Glutamatergic neuron (in vitro differentiated cells): ENCODE measurements around the gene DNMT3A. TPM values are rescaled to one million over a fixed set of nuclear protein-coding genes. Genes with fewer than 3 reads are reported as not detected.

ENCODE experiments used
- DNase-seq: peaks from one replicate; pipeline ENCODE4 v3.0.0; 2022
- H3K27ac Mint-ChIP-seq: one replicate; pipeline ENCODE4 v1.8.0; 2020; ENCODE audit warnings: mild to moderate bottlenecking, mixed read lengths, inconsistent platforms; ENCODE audit not compliant: unreplicated experiment
- H3K27me3 Mint-ChIP-seq: one replicate; pipeline ENCODE4 v1.8.0; 2020; ENCODE audit warnings: mild to moderate bottlenecking, moderate library complexity, mixed read lengths, inconsistent platforms; ENCODE audit not compliant: unreplicated experiment
- H3K36me3 Mint-ChIP-seq: one replicate; pipeline ENCODE4 v1.8.0; 2020; ENCODE audit warnings: mild to moderate bottlenecking, mixed read lengths, inconsistent platforms; ENCODE audit not compliant: unreplicated experiment
- H3K4me1 Mint-ChIP-seq: one replicate; pipeline ENCODE4 v1.8.0; 2020; ENCODE audit warnings: mild to moderate bottlenecking, low read depth, mixed read lengths, inconsistent platforms; ENCODE audit not compliant: unreplicated experiment
- H3K4me3 Mint-ChIP-seq: one replicate; pipeline ENCODE4 v1.8.0; 2020; ENCODE audit warnings: mild to moderate bottlenecking, mixed read lengths, inconsistent platforms; ENCODE audit not compliant: unreplicated experiment
- H3K9me3 Mint-ChIP-seq: one replicate; pipeline ENCODE4 v1.8.0; 2020; ENCODE audit warnings: mild to moderate bottlenecking, moderate library complexity, mixed read lengths, inconsistent platforms; ENCODE audit not compliant: unreplicated experiment
- total RNA-seq: library from RNA; stranded (reverse); fragmentation: NEBNext Ultra II Directional; extraction: Animal tissue kit (Norgen Biotek cat#: 25700); gene quantifications from one replicate; pipeline ENCODE4 v1.2.1, GENCODE V29; 2021; ENCODE audit not compliant: unreplicated experiment
- TF ChIP-seq, protein P1 (sequence below): fragments of 200-600 bp; sonication (generic); IDR thresholded peaks from one replicate; pipeline ENCODE4 v1.5.0; 2021; ENCODE audit not compliant: partially characterized antibody, unreplicated experiment

The DNMT3A gene
- total RNA-seq, 1 donor from 2014 or later: 175 TPM

- Mint-ChIP-seq H3K27me3 (peaks cover 3% of the 10 kb centered on the region), H3K4me3 (no peak overlapping the region), H3K27ac (no peak overlapping the region), H3K36me3 (no peaks in the 10 kb centered on the region), H3K9me3 (no peaks in the 10 kb centered on the region), H3K4me1 (peaks cover 5% of the 10 kb centered on the region)
- DNase-seq: no peak
- TF ChIP-seq, protein P1, sequence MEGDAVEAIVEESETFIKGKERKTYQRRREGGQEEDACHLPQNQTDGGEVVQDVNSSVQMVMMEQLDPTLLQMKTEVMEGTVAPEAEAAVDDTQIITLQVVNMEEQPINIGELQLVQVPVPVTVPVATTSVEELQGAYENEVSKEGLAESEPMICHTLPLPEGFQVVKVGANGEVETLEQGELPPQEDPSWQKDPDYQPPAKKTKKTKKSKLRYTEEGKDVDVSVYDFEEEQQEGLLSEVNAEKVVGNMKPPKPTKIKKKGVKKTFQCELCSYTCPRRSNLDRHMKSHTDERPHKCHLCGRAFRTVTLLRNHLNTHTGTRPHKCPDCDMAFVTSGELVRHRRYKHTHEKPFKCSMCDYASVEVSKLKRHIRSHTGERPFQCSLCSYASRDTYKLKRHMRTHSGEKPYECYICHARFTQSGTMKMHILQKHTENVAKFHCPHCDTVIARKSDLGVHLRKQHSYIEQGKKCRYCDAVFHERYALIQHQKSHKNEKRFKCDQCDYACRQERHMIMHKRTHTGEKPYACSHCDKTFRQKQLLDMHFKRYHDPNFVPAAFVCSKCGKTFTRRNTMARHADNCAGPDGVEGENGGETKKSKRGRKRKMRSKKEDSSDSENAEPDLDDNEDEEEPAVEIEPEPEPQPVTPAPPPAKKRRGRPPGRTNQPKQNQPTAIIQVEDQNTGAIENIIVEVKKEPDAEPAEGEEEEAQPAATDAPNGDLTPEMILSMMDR: no peak
Observed at GRCh38 chr2:25222477-25223121, 119.1 kb downstream of the DNMT3A start.

GRCh38 chr2:25221579-25221978 lies 120.1 kb downstream of the DNMT3A start:
- Mint-ChIP-seq H3K27me3 (no peaks in the 10 kb centered on the region), H3K36me3 (no peaks in the 10 kb centered on the region), H3K4me3 (no peak overlapping the region), H3K9me3 (no peaks in the 10 kb centered on the region), H3K4me1 (peaks cover 1% of the 10 kb centered on the region), H3K27ac (no peak overlapping the region)
- TF ChIP-seq, protein P1: no peak
- no peak for DNase-seq

- H3K4me3 Mint-ChIP-seq: no peak overlapping the region
- H3K27me3 Mint-ChIP-seq: no peaks in the 10 kb centered on the region
- no peaks in the 10 kb centered on the region for H3K9me3 Mint-ChIP-seq
- no peak overlapping the region for H3K27ac Mint-ChIP-seq
- DNase-seq: no peak
- no peaks in the 10 kb centered on the region for H3K36me3 Mint-ChIP-seq
- TF ChIP-seq, protein P1: no peak
- peaks cover 1% of the 10 kb centered on the region for H3K4me1 Mint-ChIP-seq
Observed at GRCh38 chr2:25220313-25220712, 121.4 kb downstream of the DNMT3A start.

- Mint-ChIP-seq H3K27ac (no peak overlapping the region), H3K36me3 (no peaks in the 10 kb centered on the region), H3K9me3 (no peaks in the 10 kb centered on the region), H3K4me1 (peaks cover 1% of the 10 kb centered on the region), H3K4me3 (no peak overlapping the region), H3K27me3 (no peaks in the 10 kb centered on the region)
- TF ChIP-seq, protein P1: no peak
- DNase-seq: no peak
Observed at GRCh38 chr2:25219621-25220020, 122.1 kb downstream of the DNMT3A start.

GRCh38 chr2:25218100-25218499 lies 123.6 kb downstream of the DNMT3A start:
- no peaks in the 10 kb centered on the region for H3K9me3 Mint-ChIP-seq
- H3K4me3 Mint-ChIP-seq: no peak overlapping the region
- no peak for DNase-seq
- no peaks in the 10 kb centered on the region for H3K36me3 Mint-ChIP-seq
- TF ChIP-seq, protein P1: no peak
- peaks cover 1% of the 10 kb centered on the region for H3K4me1 Mint-ChIP-seq
- no peaks in the 10 kb centered on the region for H3K27me3 Mint-ChIP-seq
- no peak overlapping the region for H3K27ac Mint-ChIP-seq
